Stimulated activated CD8-positive, alpha-beta memory T cell treated with anti-CD3 and anti-CD28 coated beads, Interleukin-12 subunit alpha, Interleukin-12 subunit beta, amount 100 ng/mL, for 4 hours (primary cell): ENCODE results near the gene ENPP4.
"Not testable (repeated sequence)": the region's sequence is repeated elsewhere in the genome, so short reads cannot be mapped to it uniquely, and the experiment has no call there.

Experiments
- DNase-seq: peaks from one replicate; pipeline ENCODE4 v3.0.0-alpha.2; 2020; ENCODE audit warnings: low read depth

The ENPP4 gene

GRCh38 chr6:46129629-46130511 is at the start of gene ENPP4:
Gene ENPP4, plus strand, starts transcription at chr6:46129989. Its CDS starts 9,595 bp downstream, at chr6:46139584.
- DNase-seq: peak; percentile 81

- no peak for DNase-seq
These were observed 49.7 kb upstream of the ENPP4 start for GRCh38 chr6:46080111-46080510.

- not testable (repeated sequence) for DNase-seq
These were observed 44.1 kb upstream of the ENPP4 start for GRCh38 chr6:46085688-46086087.

GRCh38 chr6:46090115-46091079 is 39.4 kb upstream of the ENPP4 start:
- DNase-seq: peak; percentile 10

- no peak for DNase-seq
These were observed 38.7 kb upstream of the ENPP4 start for GRCh38 chr6:46091080-46091478.

- no peak for DNase-seq
These were observed 34.5 kb upstream of the ENPP4 start for GRCh38 chr6:46095251-46095650.

- DNase-seq: no peak
These were observed 32.4 kb upstream of the ENPP4 start for GRCh38 chr6:46097366-46097765.

GRCh38 chr6:46098678-46099077 is 31.1 kb upstream of the ENPP4 start:
- DNase-seq: no peak

- DNase-seq: no peak
These were observed 29.8 kb upstream of the ENPP4 start for GRCh38 chr6:46099952-46100351.

GRCh38 chr6:46102123-46102522 is 27.7 kb upstream of the ENPP4 start:
- no peak for DNase-seq

GRCh38 chr6:46103441-46104115 is 26.2 kb upstream of the ENPP4 start:
- no peak for DNase-seq

GRCh38 chr6:46104209-46104608 is 25.6 kb upstream of the ENPP4 start:
- DNase-seq: no peak

- DNase-seq: no peak
These were observed 24.2 kb upstream of the ENPP4 start for GRCh38 chr6:46105568-46105967.

GRCh38 chr6:46113370-46113769 is 16.4 kb upstream of the ENPP4 start:
- DNase-seq: no peak

GRCh38 chr6:46115634-46116033 is 14.2 kb upstream of the ENPP4 start:
- no peak for DNase-seq

GRCh38 chr6:46116289-46116688 is 13.5 kb upstream of the ENPP4 start:
- no peak for DNase-seq

GRCh38 chr6:46118157-46118556 is 11.6 kb upstream of the ENPP4 start:
- no peak for DNase-seq

- DNase-seq: no peak
These were observed 11.0 kb upstream of the ENPP4 start for GRCh38 chr6:46118836-46119235.

GRCh38 chr6:46119679-46120078 is 10.1 kb upstream of the ENPP4 start:
- not testable (repeated sequence) for DNase-seq

GRCh38 chr6:46128476-46128875 is 1.3 kb upstream of the ENPP4 start:
- no peak for DNase-seq

- DNase-seq: no peak
These were observed 529 bp upstream of the ENPP4 start for GRCh38 chr6:46129291-46129628.

- no peak for DNase-seq
These were observed 877 bp downstream of the ENPP4 start for GRCh38 chr6:46130666-46131065.
